GM12892 (cell line): ENCODE data around the gene AGRN.

Experiments
- POLR2A ChIP-seq: IDR thresholded peaks from 2 replicates; pipeline ENCODE4 v1.6.1; 2011; ENCODE audit warnings: low read depth, low read length, control low read depth
- POLR2AphosphoS5 ChIP-seq: IDR thresholded peaks from 2 replicates; pipeline ENCODE4 v1.6.1; 2011; ENCODE audit warnings: low read depth, low read length, control low read depth
- TAF1 ChIP-seq: IDR thresholded peaks from 2 replicates; pipeline ENCODE4 v1.6.1; 2011; ENCODE audit warnings: low read depth, mild to moderate bottlenecking, control low read depth, low read length, borderline replicate concordance

- TF ChIP-seq POLR2A = no peak
- TF ChIP-seq POLR2AphosphoS5 = no peak
- TF ChIP-seq TAF1 = no peak
These were observed 26.8 kb downstream of the AGRN start for GRCh38 chr1:1046767-1047166.
